ENCODE data around the gene TP63. TPM values are rescaled to one million over a fixed set of nuclear protein-coding genes. Genes with fewer than 3 reads are reported as not detected.
A peak's percentile ranks its signal among the peaks of the same experiment; 100 is the strongest.

Gene TP63
- total RNA-seq, 1 donor: 1.8 TPM

DNA sequence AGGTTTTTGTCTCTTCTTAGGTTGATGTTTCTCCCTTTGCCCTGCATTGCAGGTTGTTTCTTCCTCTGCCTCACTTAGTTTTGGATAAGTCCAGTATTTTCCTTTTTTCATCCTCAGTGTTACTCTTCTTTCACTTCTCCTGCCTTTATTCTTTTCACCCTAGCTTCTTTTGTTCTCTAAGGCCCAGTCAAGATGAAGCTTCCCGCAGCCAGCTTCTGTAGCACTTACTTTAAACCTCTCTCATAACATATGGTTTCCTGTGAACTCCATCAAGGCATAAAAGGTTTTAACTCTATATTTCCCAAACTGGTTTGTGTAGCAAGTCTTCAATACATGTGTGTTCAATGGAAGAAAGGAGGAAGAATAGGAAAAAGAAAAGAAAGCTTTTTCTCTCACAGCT lies 54.1 kb downstream of the TP63 start:
- Histone ChIP-seq H3K36me3 (ENCODE audit: insufficient read depth, low read length) (no peaks in the 10 kb centered on the region), H3K27ac (ENCODE audit: low read depth, low read length) (peak overlapping the region; percentile 80), H3K79me2 (ENCODE audit: insufficient read depth, low read length) (no peaks in the 10 kb centered on the region), H3K4me2 (ENCODE audit: insufficient read depth, low read length) (peak overlapping the region; percentile 42), H4K20me1 (ENCODE audit: insufficient read depth, low read length) (no peaks in the 10 kb centered on the region), H2AFZ (ENCODE audit: low read length) (peak overlapping the region; percentile 77), H3K4me1 (ENCODE audit: insufficient read depth, low read length) (peaks cover 16% of the 10 kb centered on the region), H3K27me3 (ENCODE audit: insufficient read depth, low read length) (no peaks in the 10 kb centered on the region), H3K9me3 (ENCODE audit: low read depth, low read length) (no peaks in the 10 kb centered on the region), H3K4me3 (ENCODE audit: insufficient read depth, low read length) (no peak overlapping the region)
- DNase-seq (ENCODE audit: insufficient read length, low spot score, missing footprints): peak; percentile 6
- TF ChIP-seq, protein P1, sequence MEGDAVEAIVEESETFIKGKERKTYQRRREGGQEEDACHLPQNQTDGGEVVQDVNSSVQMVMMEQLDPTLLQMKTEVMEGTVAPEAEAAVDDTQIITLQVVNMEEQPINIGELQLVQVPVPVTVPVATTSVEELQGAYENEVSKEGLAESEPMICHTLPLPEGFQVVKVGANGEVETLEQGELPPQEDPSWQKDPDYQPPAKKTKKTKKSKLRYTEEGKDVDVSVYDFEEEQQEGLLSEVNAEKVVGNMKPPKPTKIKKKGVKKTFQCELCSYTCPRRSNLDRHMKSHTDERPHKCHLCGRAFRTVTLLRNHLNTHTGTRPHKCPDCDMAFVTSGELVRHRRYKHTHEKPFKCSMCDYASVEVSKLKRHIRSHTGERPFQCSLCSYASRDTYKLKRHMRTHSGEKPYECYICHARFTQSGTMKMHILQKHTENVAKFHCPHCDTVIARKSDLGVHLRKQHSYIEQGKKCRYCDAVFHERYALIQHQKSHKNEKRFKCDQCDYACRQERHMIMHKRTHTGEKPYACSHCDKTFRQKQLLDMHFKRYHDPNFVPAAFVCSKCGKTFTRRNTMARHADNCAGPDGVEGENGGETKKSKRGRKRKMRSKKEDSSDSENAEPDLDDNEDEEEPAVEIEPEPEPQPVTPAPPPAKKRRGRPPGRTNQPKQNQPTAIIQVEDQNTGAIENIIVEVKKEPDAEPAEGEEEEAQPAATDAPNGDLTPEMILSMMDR (IDR thresholded peaks at IDR 0.05; ENCODE audit: extremely low read depth, low read depth, low read length): no peak

DNA sequence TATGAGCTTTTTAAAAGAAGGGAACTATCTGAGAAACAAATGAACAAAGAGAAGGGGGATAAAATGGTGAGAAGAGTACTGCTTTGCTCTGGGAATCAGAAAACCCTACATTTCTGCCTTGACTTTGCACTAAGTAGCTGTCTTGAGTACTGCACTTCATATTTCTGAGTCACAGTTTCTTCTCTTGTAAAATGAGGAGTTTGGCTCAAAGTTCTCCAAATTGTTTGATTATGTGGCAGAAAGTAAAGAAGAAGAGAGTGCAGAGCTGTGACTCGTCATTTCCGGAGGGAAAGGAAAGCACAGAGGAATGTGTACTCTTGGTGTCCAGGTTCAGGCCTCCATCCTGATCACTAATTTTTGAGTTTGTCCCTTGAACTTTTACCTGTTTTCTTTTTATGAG lies 54.7 kb downstream of the TP63 start:
- H2AFZ ChIP-seq (ENCODE audit: low read length): peak overlapping the region; percentile 77
- DNase-seq (ENCODE audit: insufficient read length, low spot score, missing footprints): peak; percentile 35
- peak overlapping the region; percentile 42 for H3K4me2 ChIP-seq (ENCODE audit: insufficient read depth, low read length)
- TF ChIP-seq, protein P1 (IDR thresholded peaks at IDR 0.05; ENCODE audit: extremely low read depth, low read depth, low read length): no peak
- no peaks in the 10 kb centered on the region for H3K36me3 ChIP-seq (ENCODE audit: insufficient read depth, low read length)
- H4K20me1 ChIP-seq (ENCODE audit: insufficient read depth, low read length): no peaks in the 10 kb centered on the region
- peaks cover 16% of the 10 kb centered on the region for H3K4me1 ChIP-seq (ENCODE audit: insufficient read depth, low read length)
- H3K4me3 ChIP-seq (ENCODE audit: insufficient read depth, low read length): no peak overlapping the region
- H3K27me3 ChIP-seq (ENCODE audit: insufficient read depth, low read length): no peaks in the 10 kb centered on the region
- no peaks in the 10 kb centered on the region for H3K79me2 ChIP-seq (ENCODE audit: insufficient read depth, low read length)
- peak overlapping the region; percentile 80 for H3K27ac ChIP-seq (ENCODE audit: low read depth, low read length)
- no peaks in the 10 kb centered on the region for H3K9me3 ChIP-seq (ENCODE audit: low read depth, low read length)

- Histone ChIP-seq H3K4me2 (ENCODE audit: insufficient read depth, low read length) (no peak overlapping the region), H3K9me3 (ENCODE audit: low read depth, low read length) (no peaks in the 10 kb centered on the region), H4K20me1 (ENCODE audit: insufficient read depth, low read length) (no peaks in the 10 kb centered on the region), H3K27me3 (ENCODE audit: insufficient read depth, low read length) (no peaks in the 10 kb centered on the region), H2AFZ (ENCODE audit: low read length) (no peak overlapping the region), H3K79me2 (ENCODE audit: insufficient read depth, low read length) (no peaks in the 10 kb centered on the region), H3K27ac (ENCODE audit: low read depth, low read length) (no peak overlapping the region), H3K4me3 (ENCODE audit: insufficient read depth, low read length) (no peak overlapping the region), H3K36me3 (ENCODE audit: insufficient read depth, low read length) (no peaks in the 10 kb centered on the region), H3K4me1 (ENCODE audit: insufficient read depth, low read length) (peaks cover 16% of the 10 kb centered on the region)
- DNase-seq (ENCODE audit: insufficient read length, low spot score, missing footprints): no peak
- TF ChIP-seq, protein P1 (IDR thresholded peaks at IDR 0.05; ENCODE audit: extremely low read depth, low read depth, low read length): no peak
Measured at GRCh38 chr3:189687475-189687874, 56.3 kb downstream of the TP63 start.

DNA sequence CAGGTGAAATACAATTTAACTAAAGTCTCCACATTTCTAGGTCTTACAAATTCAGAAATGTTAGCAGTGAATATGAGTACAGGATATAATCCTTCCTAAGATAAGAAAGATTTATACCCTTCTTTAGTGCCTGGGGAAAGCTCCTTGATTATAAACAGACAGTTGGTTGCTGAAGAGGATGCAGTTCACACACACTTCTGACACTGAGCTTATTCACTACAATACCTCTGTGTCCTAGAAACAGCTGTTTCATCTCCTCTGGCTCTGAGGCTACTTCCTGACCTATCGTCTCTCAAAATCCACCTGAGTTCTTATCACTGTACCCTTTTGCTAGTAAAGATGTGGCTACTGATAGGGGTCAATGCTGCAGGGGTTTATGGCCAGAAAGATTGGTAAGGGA lies 57.1 kb downstream of the TP63 start:
- H3K4me1 ChIP-seq (ENCODE audit: insufficient read depth, low read length): peaks cover 16% of the 10 kb centered on the region
- no peak for DNase-seq (ENCODE audit: insufficient read length, low spot score, missing footprints)
- peak overlapping the region; percentile 34 for H2AFZ ChIP-seq (ENCODE audit: low read length)
- no peak overlapping the region for H3K27ac ChIP-seq (ENCODE audit: low read depth, low read length)
- no peaks in the 10 kb centered on the region for H3K36me3 ChIP-seq (ENCODE audit: insufficient read depth, low read length)
- TF ChIP-seq, protein P1 (IDR thresholded peaks at IDR 0.05; ENCODE audit: extremely low read depth, low read depth, low read length): no peak
- no peaks in the 10 kb centered on the region for H3K79me2 ChIP-seq (ENCODE audit: insufficient read depth, low read length)
- H3K4me3 ChIP-seq (ENCODE audit: insufficient read depth, low read length): no peak overlapping the region
- H3K27me3 ChIP-seq (ENCODE audit: insufficient read depth, low read length): no peaks in the 10 kb centered on the region
- no peaks in the 10 kb centered on the region for H4K20me1 ChIP-seq (ENCODE audit: insufficient read depth, low read length)
- H3K9me3 ChIP-seq (ENCODE audit: low read depth, low read length): no peaks in the 10 kb centered on the region
- H3K4me2 ChIP-seq (ENCODE audit: insufficient read depth, low read length): no peak overlapping the region

Data from osteoblast (primary cell).